Mammary epithelial cell (primary cell): Measurements from ENCODE around the gene KRT13.

Experiments
- CTCF ChIP-seq, 2 donors: IDR thresholded peaks in 1 of 2; conservative IDR thresholded peaks in 1 of 2; 2 replicates each; pipeline ENCODE4 v1.5.1; 2011 to 2012; ENCODE audit warnings: inconsistent platforms in 2 of 2, low read length in 2 of 2, mild to moderate bottlenecking in 2 of 2, control low read depth in 1 of 2, low read depth in 1 of 2; ENCODE audit not compliant: insufficient read depth in 1 of 2; ENCODE audit errors: extremely low read depth in 1 of 2
- EZH2 ChIP-seq: IDR thresholded peaks from 2 replicates; pipeline ENCODE4 v1.6.1; 2012; ENCODE audit warnings: low read length, inconsistent platforms, borderline replicate concordance

- TF ChIP-seq CTCF (conservative IDR thresholded peaks at IDR 0.05 in 1 of 2, IDR thresholded peaks at IDR 0.05 in 1 of 2; ENCODE audit: extremely low read depth in 1 of 2, insufficient read depth in 1 of 2, low read depth in 1 of 2, low read length in 2 of 2) (peak in 1 of 2 donors; percentile 16), EZH2 (no peak)
Measured at GRCh38 chr17:41534899-41535546, 29.6 kb upstream of the KRT13 start.
